HepG2 (cell line): Measurements from ENCODE around the gene DLST. TPM values are rescaled to one million over a fixed set of nuclear protein-coding genes. Genes with fewer than 3 reads are reported as not detected.

ENCODE experiments used
- ATAC-seq: fragments of 200-7000 bp; cut with Tn5 transposase; 3 replicates; pipeline ENCODE4 v1.9.1; 2020; ENCODE audit warnings: mild to moderate bottlenecking, moderate library complexity
- BruUV-seq: library from RNA; stranded (reverse); fragments of 400-500 nt; replicated peaks from 2 replicates; lab custom pipeline; 2021; lab: Mats Ljungman, UMichigan
- CTCF ChIA-PET: fragments of 300-600 bp; formaldehyde crosslinking; extraction: SDS; loops from one replicate; lab custom pipeline; 2021; ENCODE audit warnings: low total read pairs, inconsistent platforms, low intra/inter-chr PET ratio; lab: Yijun Ruan, JAX
- POLR2A ChIA-PET: fragments of 350-600 bp; sonication (Branson Sonifier 250); formaldehyde crosslinking; loops from one replicate; lab custom pipeline; 2020; ENCODE audit warnings: antibody characterized with exemption, inconsistent platforms; lab: Yijun Ruan, JAX
- DNase-seq: peaks from one replicate; pipeline ENCODE4 v3.0.0-alpha.2; 2015; ENCODE audit warnings: low spot score
- FAIRE-seq: peaks from 3 replicates; lab custom pipeline; 2011; peaks lifted over from hg19 to GRCh38; lab: Jason Lieb, UNC
- H2AFZ ChIP-seq: one replicate; pipeline ENCODE4 v1.6.1; 2011; ENCODE audit warnings: low read length, inconsistent platforms
- H3K27ac ChIP-seq: fragments of 300-600 bp; 3 replicates; pipeline ENCODE4 v1.8.0; 2011; ENCODE audit warnings: mixed run types, mild to moderate bottlenecking, mixed read lengths, low read length, inconsistent platforms; ENCODE audit not compliant: insufficient read depth; ENCODE audit errors: extremely low read length
- H3K27me3 ChIP-seq, 2 experiments: fragments of 200-600 bp in 1 of 2; 2 replicates in 1 of 2; 3 replicates in 1 of 2; pipeline versions ENCODE4 v1.6.0 to v1.8.0; 2011; ENCODE audit warnings: low read length in 2 of 2, mild to moderate bottlenecking in 2 of 2, moderate library complexity in 2 of 2, inconsistent platforms in 1 of 2; ENCODE audit not compliant: insufficient read depth in 2 of 2, control insufficient read depth in 1 of 2
- H3K36me3 ChIP-seq, 2 experiments: fragments of 200-600 bp in 1 of 2; replicated peaks in 1 of 2; 2 replicates in 1 of 2; 3 replicates in 1 of 2; pipeline versions ENCODE4 v1.5.1 to v1.8.0; 2011; ENCODE audit warnings: low read length in 2 of 2, inconsistent platforms in 1 of 2; ENCODE audit not compliant: insufficient read depth in 2 of 2, control insufficient read depth in 1 of 2
- H3K4me1 ChIP-seq: 2 replicates; pipeline ENCODE4 v1.5.1; 2012; ENCODE audit warnings: low read length, inconsistent platforms; ENCODE audit not compliant: insufficient read depth
- H3K4me2 ChIP-seq: 2 replicates; pipeline ENCODE4 v1.6.0; 2011; ENCODE audit warnings: low read depth, low read length, inconsistent platforms
- H3K4me3 ChIP-seq, 3 experiments: fragments of 200-600 bp in 1 of 3; sonication (generic), shearing (Covaris generic) in 1 of 3; replicated peaks in 1 of 3; 2 replicates each; pipeline ENCODE4 v1.5.1; 2011 to 2016; ENCODE audit warnings: low read length in 3 of 3, inconsistent platforms in 2 of 3, low read depth in 2 of 3, mild to moderate bottlenecking in 2 of 3, control low read depth in 1 of 3, mixed read lengths in 1 of 3; ENCODE audit not compliant: insufficient read depth in 1 of 3
- H3K79me2 ChIP-seq: one replicate; pipeline ENCODE4 v1.6.1; 2011; ENCODE audit warnings: low read length, inconsistent platforms; ENCODE audit not compliant: insufficient read depth
- H3K9ac ChIP-seq: 2 replicates; pipeline ENCODE4 v1.6.0; 2011; ENCODE audit warnings: mild to moderate bottlenecking, low read depth, low read length, inconsistent platforms; ENCODE audit not compliant: insufficient read depth
- H3K9me3 ChIP-seq: 2 replicates; pipeline ENCODE4 v1.5.1; 2012; ENCODE audit warnings: mild to moderate bottlenecking, low read length
- H4K20me1 ChIP-seq: 2 replicates; pipeline ENCODE4 v1.6.0; 2011; ENCODE audit warnings: inconsistent platforms, mild to moderate bottlenecking, low read length, moderate library complexity; ENCODE audit not compliant: insufficient read depth
- ATF4 ChIP-seq, 2 experiments: fragments of 450-650 bp in 1 of 2; sonication (generic) in 1 of 2; formaldehyde crosslinking; IDR thresholded peaks; 2 replicates each; pipeline versions ENCODE4 v1.5.0 to v1.8.0; 2020 to 2022; ENCODE audit warnings: mild to moderate bottlenecking in 1 of 2, missing genetic modification reagents in 1 of 2
- SSRP1 ChIP-seq: IDR thresholded peaks from 2 replicates; pipeline ENCODE4 v1.6.1; 2016; ENCODE audit warnings: control low read depth
- WGBS: methylation state at CpG from one replicate; pipeline ENCODE4 v1.1.6; 2017; ENCODE audit warnings: low lambda C conversion rate; 5-methylcytosine and 5-hydroxymethylcytosine counted together
- in situ Hi-C: cut with HindIII; loops from 2 replicates; pipeline ENCODE4 v1.10.0; 2017; ENCODE audit warnings: low pct_unique_long_range_greater_than_20kb; ENCODE audit not compliant: extremely low pct_ligation_motif_present
- intact Hi-C: fragments of 100-400 bp; cut with micrococcal nuclease; formaldehyde crosslinking; loops from one replicate; pipeline ENCODE4 v1.10.0; 2022; ENCODE audit not compliant: unreplicated experiment
- polyA plus RNA-seq, 8 experiments: library from polyadenylated mRNA; depleted of rRNA in 3 of 8; stranded (reverse) in 7 of 8; unstranded in 1 of 8; fragments of >200 nt; fragmentation: Illumina TruSeq in 4 of 8; extraction: Trizol in 4 of 8; gene quantifications; 2 replicates each; pipeline versions ENCODE4 v1.2.1 to v1.2.3, GENCODE V29; 2011 to 2016; ENCODE audit warnings: low read depth in 4 of 8, missing spikeins in 1 of 8, mixed read lengths in 1 of 8; ENCODE audit not compliant: insufficient read depth in 1 of 8
- total RNA-seq, 5 experiments: library from RNA; depleted of rRNA; stranded (reverse); fragments of >200 nt; fragmentation: Illumina TruSeq; extraction: Trizol; gene quantifications; 2 replicates each; pipeline ENCODE4 v1.2.3, GENCODE V29; 2016; ENCODE audit warnings: low read depth in 1 of 5
- TF ChIP-seq, protein P1 (sequence below): sonication (generic); formaldehyde crosslinking; IDR thresholded peaks from 2 replicates; pipeline ENCODE4 v1.5.1; 2020; ENCODE audit warnings: mild to moderate bottlenecking, missing genetic modification reagents, moderate library complexity

Gene DLST
- total and polyA plus RNA-seq, 2 of the 13 experiments (the other 11 are each of a cell fraction or from before 2014, with no cell fraction given): 56.5 to 94.3 TPM

DNA sequence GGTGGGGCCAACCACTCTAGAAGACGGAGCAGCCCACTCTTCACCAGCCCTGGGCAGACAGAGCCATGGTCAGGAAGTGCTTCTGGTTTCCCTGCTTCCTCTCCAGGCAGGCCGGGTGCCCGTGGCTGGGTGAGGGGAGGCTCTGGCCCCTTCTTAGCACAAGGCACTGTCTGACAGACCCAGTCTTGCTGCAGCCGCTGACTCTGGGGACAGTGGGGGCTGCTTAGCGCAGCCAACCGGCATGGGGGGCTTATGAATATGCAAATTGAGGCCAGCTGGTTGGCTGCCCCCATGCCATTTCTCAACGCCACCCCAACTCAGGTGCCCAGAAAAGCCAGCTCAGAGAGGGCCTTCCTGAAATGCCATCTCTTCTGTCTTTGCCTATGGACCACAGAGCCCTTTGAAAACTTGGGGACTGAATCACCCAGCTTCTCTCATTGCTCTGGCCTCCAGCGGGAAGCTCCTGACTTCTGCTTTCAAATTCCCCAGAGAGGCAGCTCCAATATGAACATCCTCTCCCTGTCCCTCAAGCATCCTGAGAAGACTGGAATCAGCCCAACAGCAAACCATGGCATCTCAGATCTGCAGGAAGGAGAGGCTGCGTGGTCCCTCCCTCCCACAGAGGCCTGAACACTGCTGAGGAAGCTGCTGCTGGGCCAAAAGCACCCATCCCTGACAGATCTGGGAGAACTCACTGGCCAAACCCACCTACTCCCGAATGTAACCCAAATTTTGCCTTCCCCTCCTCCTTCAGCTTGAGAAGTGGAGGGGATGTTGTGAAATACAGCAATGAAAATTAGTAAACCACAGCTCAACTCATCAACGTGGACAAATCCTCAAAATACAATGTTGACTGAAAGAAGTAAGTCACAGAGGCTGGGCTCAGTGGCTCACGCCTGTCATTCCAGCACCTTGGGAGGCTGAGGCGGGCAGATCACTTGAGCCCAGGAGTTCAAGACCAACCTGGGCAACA lies 5.5 kb upstream of the DLST start, which contains the start of gene PROX2:
TSS of gene PROX2 (minus strand) at position 205 of the 973 bp plus-strand sequence. CDS start 12,311 bp downstream, outside the sequence.
- CTCF ChIA-PET: no interaction called here
- H4K20me1 ChIP-seq: no peaks in the 10 kb centered on the region
- TF ChIP-seq, protein P1, sequence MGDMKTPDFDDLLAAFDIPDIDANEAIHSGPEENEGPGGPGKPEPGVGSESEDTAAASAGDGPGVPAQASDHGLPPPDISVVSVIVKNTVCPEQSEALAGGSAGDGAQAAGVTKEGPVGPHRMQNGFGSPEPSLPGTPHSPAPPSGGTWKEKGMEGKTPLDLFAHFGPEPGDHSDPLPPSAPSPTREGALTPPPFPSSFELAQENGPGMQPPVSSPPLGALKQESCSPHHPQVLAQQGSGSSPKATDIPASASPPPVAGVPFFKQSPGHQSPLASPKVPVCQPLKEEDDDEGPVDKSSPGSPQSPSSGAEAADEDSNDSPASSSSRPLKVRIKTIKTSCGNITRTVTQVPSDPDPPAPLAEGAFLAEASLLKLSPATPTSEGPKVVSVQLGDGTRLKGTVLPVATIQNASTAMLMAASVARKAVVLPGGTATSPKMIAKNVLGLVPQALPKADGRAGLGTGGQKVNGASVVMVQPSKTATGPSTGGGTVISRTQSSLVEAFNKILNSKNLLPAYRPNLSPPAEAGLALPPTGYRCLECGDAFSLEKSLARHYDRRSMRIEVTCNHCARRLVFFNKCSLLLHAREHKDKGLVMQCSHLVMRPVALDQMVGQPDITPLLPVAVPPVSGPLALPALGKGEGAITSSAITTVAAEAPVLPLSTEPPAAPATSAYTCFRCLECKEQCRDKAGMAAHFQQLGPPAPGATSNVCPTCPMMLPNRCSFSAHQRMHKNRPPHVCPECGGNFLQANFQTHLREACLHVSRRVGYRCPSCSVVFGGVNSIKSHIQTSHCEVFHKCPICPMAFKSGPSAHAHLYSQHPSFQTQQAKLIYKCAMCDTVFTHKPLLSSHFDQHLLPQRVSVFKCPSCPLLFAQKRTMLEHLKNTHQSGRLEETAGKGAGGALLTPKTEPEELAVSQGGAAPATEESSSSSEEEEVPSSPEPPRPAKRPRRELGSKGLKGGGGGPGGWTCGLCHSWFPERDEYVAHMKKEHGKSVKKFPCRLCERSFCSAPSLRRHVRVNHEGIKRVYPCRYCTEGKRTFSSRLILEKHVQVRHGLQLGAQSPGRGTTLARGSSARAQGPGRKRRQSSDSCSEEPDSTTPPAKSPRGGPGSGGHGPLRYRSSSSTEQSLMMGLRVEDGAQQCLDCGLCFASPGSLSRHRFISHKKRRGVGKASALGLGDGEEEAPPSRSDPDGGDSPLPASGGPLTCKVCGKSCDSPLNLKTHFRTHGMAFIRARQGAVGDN (CRISPR knock-in tag): 0 out of 2 replicates have a peak, but pooled peaks have one; percentile 14
- TF ChIP-seq ATF4 (CRISPR knock-in tag; IDR thresholded peaks at IDR 0.05) (no peak), SSRP1 (CRISPR knock-in tag) (no peak)
- TF ChIP-seq, all 625 proteins: peak for 1
- H3K4me2 ChIP-seq: peak within 1 kb of the TSS; percentile 25
- H3K9me3 ChIP-seq: no peaks in the 10 kb centered on the region
- BruUV-seq: no TSS peak
- no peak for DNase-seq
- peaks cover 40% of the 10 kb centered on the region for H3K4me1 ChIP-seq
- H3K27ac ChIP-seq: no peak within 1 kb of the TSS
- no peaks in the 10 kb centered on the region for H3K79me2 ChIP-seq
- H3K36me3 ChIP-seq: no peaks in the 10 kb centered on the region
- H3K27me3 ChIP-seq: peaks cover 0 to 10% of the 10 kb centered on the region in 2 experiments; a peak in 1 of 5 replicates
- FAIRE-seq: no peak
- 12% methylated on average over 6 of the region's 13 CpGs for WGBS
- peak; percentile 36 for ATAC-seq
- no peak within 1 kb of the TSS for H2AFZ ChIP-seq
- POLR2A ChIA-PET: interaction anchor here (1.0 to 1.5 kb wide), 3 partner anchors 22 to 47 kb away, joined by 3 read pairs; partner anchors contain the start of gene RPS6KL1
- in situ Hi-C loops (no loop called here), intact Hi-C loops (no loop called here)
- H3K4me3 ChIP-seq: peak within 1 kb of the TSS in 1 of 3 experiments; percentile 40; a peak in 1 of 6 replicates
- H3K9ac ChIP-seq: no peak within 1 kb of the TSS
